Esophagus squamous epithelium (tissue), 5 donors: ENCODE measurements around the gene MUSTN1. TPM values are rescaled to one million over a fixed set of nuclear protein-coding genes. Genes with fewer than 3 reads are reported as not detected.

ENCODE experiments used
- DNase-seq: peaks from one replicate; lab custom pipeline; 2025; lab: John Stamatoyannopoulos, UW
- H3K27ac ChIP-seq, 4 donors: fragments of 200-600 bp; sonication (generic); one replicate each; pipeline ENCODE4 v1.5.1; 2016 to 2019; ENCODE audit warnings: mild to moderate bottlenecking in 1 of 4
- H3K27me3 ChIP-seq, 4 donors: fragments of 200-600 bp; sonication (generic); 1 replicate in 3 of 4; 2 replicates in 1 of 4; pipeline versions ENCODE4 v1.5.1 to v1.6.0; 2017 to 2021; ENCODE audit warnings: antibody characterized with exemption in 1 of 4
- H3K36me3 ChIP-seq, 3 donors: fragments of 200-600 bp; sonication (generic); one replicate each; pipeline ENCODE4 v1.5.1; 2016 to 2019
- H3K4me1 ChIP-seq, 3 donors: fragments of 200-600 bp; sonication (generic); one replicate each; pipeline ENCODE4 v1.5.1; 2017 to 2019
- H3K4me3 ChIP-seq, 4 donors: fragments of 200-600 bp; sonication (generic); 1 replicate in 3 of 4; 2 replicates in 1 of 4; pipeline ENCODE4 v1.5.1; 2016 to 2019; ENCODE audit warnings: mild to moderate bottlenecking in 2 of 4, moderate library complexity in 1 of 4
- H3K9me3 ChIP-seq, 3 donors: fragments of 200-600 bp; sonication (generic); one replicate each; pipeline ENCODE4 v1.5.1; 2016 to 2019
- POLR2A ChIP-seq, 4 donors: fragments of 450-650 bp; IDR thresholded peaks; one replicate each; pipeline ENCODE4 v1.6.1; 2017; ENCODE audit warnings: antibody characterized with exemption in 4 of 4, mild to moderate bottlenecking in 4 of 4, moderate library complexity in 3 of 4
- WGBS, 2 donors: methylation state at CpG; one replicate each; pipeline ENCODE4 v1.1.5; 2018; 5-methylcytosine and 5-hydroxymethylcytosine counted together
- intact Hi-C: fragments of 100-400 bp; cut with DNase I; formaldehyde crosslinking; loops from one replicate; pipeline ENCODE4 v1.15.0; 2022
- total RNA-seq, 4 donors: library from RNA; depleted of rRNA; stranded (reverse); fragments of >200 nt; gene quantifications; one replicate each; pipeline ENCODE4 v1.1.0, GENCODE V29; 2016
- TF ChIP-seq, protein P1 (sequence below), 6 experiments: fragments of 450-650 bp in 4 of 6; fragments of 200-600 bp in 2 of 6; sonication (generic) in 2 of 6; IDR thresholded peaks; one replicate each; pipeline ENCODE4 v1.5.1; 2016 to 2019; ENCODE audit warnings: antibody characterized with exemption in 6 of 6, mild to moderate bottlenecking in 4 of 6, moderate library complexity in 4 of 6
- donor health status: DM: yes; HTN: yes; CAD: no.

Gene MUSTN1
- total RNA-seq, 4 donors from 2014 or later: 4.2 to 15.7 (median 5.7) TPM; not detected in 1

DNA sequence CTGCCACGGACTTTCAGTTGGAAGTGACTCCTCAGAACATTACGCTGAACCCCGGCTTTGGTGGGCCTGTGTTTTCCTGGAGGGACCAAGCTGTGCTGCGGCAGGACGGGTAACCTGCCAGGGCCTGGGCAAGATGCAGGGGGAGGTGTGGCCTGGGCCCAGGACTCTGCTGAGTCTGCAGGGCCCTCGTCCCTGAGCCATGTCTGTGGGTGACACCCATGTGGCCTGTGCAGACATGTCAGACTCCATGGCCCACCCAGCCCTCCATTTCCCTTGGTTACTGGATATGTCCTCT, 45.1 kb downstream of the MUSTN1 start:
- no peak overlapping the region for H3K27ac ChIP-seq
- no peak overlapping the region for H3K4me3 ChIP-seq
- H3K9me3 ChIP-seq: no peaks in the 10 kb centered on the region
- no peaks in the 10 kb centered on the region for H3K27me3 ChIP-seq
- no peaks in the 10 kb centered on the region for H3K36me3 ChIP-seq
- intact Hi-C loops: no loop called here
- TF ChIP-seq, protein P1, sequence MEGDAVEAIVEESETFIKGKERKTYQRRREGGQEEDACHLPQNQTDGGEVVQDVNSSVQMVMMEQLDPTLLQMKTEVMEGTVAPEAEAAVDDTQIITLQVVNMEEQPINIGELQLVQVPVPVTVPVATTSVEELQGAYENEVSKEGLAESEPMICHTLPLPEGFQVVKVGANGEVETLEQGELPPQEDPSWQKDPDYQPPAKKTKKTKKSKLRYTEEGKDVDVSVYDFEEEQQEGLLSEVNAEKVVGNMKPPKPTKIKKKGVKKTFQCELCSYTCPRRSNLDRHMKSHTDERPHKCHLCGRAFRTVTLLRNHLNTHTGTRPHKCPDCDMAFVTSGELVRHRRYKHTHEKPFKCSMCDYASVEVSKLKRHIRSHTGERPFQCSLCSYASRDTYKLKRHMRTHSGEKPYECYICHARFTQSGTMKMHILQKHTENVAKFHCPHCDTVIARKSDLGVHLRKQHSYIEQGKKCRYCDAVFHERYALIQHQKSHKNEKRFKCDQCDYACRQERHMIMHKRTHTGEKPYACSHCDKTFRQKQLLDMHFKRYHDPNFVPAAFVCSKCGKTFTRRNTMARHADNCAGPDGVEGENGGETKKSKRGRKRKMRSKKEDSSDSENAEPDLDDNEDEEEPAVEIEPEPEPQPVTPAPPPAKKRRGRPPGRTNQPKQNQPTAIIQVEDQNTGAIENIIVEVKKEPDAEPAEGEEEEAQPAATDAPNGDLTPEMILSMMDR (IDR thresholded peaks at IDR 0.05): no peak
- no peak for TF ChIP-seq POLR2A (IDR thresholded peaks at IDR 0.05)
- no peak for DNase-seq
- 65% methylated on average over 2 to 5 of the region's 6 CpGs for WGBS, 2 donors
- H3K4me1 ChIP-seq: peaks cover 0 to 6% (median 0%) of the 10 kb centered on the region in 3 donors

DNA sequence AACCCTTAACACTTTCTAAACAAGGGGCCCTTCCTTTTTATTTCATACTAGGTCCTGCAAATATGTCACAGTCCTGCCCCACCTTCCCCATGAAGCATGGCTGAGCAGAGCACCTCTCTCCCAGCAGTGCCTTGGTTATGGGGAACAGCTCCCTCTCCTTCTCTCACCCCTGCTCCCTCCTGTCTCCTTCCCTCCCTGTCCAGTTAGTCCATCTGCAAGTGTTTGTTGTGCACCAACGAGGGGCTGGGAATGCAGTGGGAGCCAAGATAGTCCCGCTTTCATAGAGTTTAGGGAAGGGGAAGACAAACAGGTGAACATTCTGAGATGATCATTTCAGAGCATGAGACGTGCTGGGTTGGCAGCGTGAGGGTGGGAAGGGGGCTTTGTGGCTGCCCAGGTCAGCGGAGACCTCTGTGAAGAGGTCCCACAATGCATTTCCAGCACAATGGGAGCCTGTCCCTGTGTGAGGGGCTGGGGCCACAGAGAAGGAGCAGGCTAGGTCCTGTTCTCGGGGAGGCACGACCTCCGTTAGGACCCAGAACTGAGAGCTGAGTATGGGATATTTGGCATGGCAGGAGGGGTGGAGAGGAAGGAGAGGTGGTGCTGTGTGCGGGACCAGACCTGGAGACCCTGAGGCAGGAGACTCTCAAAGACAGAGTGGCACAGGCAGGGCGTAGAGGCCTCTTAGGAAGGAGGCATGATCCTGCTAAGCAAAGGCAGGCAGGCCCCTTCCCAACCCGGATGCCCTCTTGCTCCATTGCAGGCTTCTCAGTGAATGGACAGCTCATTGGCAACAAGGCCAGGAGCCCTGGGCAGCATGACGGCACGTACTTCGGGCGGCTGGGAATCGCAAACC, 45.7 kb downstream of the MUSTN1 start:
- TF ChIP-seq, protein P1 (IDR thresholded peaks at IDR 0.05): no peak
- no peak for TF ChIP-seq POLR2A (IDR thresholded peaks at IDR 0.05)
- H3K4me1 ChIP-seq: peaks cover 0 to 6% (median 0%) of the 10 kb centered on the region in 3 donors
- no peaks in the 10 kb centered on the region for H3K36me3 ChIP-seq
- H3K27ac ChIP-seq: no peak overlapping the region
- DNase-seq: no peak
- no peaks in the 10 kb centered on the region for H3K27me3 ChIP-seq
- H3K4me3 ChIP-seq: no peak overlapping the region
- WGBS, 2 donors: 80 to 87% methylated on average over 8 to 13 of the region's 16 CpGs
- intact Hi-C loops: no loop called here
- H3K9me3 ChIP-seq: no peaks in the 10 kb centered on the region

DNA sequence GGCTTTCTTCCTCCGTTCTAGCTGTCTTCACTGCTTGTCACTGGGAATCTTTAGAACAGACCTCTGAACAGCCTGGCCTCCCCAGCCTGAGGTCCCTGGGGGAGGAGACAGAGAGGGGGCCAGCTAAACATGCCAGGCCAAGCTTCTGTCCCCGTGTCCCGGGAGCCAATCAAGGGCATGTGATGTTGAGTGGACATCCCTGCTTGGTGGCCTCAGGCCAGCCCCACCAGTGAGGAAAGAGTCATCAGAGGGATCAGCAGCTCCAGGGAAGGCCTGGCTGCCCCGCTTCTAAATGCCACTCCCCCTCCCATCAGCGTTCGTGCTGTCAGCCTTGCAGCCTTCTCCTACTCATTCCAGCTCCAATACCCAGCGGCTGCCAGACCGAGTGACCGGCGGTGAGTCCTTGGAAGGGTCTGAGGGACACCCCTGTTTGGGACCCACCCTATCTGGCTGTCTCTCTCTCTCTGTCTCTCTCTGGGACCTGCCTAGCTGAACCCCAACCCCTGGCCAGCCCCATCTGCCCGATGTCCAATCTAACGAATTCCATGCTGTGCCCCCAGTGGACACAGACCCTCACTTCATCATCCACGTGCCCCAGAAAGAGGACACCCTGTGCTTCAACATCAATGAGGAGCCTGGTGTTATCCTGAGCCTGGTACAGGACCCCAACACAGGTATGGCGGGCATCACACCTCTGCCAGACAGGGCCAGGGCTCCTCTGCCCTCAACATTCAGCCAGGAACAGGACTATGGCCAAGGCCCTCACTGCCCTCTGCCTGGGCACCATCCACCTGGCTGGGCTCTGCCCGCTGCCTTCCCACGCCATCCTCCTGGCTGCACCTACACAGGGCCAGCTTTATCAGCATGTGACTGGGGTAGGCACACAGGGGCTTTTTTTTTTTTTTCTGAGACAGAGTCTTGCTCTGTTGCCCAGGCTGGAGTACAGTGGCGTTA, 46.9 kb downstream of the MUSTN1 start:
- no peak for DNase-seq
- Histone ChIP-seq H3K4me3 (no peak overlapping the region), H3K27me3 (no peaks in the 10 kb centered on the region), H3K36me3 (no peaks in the 10 kb centered on the region), H3K9me3 (no peaks in the 10 kb centered on the region), H3K27ac (peak overlapping the region in 1 of 4 donors; percentile 34), H3K4me1 (no peaks in the 10 kb centered on the region)
- TF ChIP-seq POLR2A (IDR thresholded peaks at IDR 0.05): no peak
- TF ChIP-seq, protein P1 (IDR thresholded peaks at IDR 0.05): no peak
- WGBS, 2 donors: 65 to 69% methylated on average over 7 to 14 of the region's 17 CpGs
- intact Hi-C loops: no loop called here

DNA sequence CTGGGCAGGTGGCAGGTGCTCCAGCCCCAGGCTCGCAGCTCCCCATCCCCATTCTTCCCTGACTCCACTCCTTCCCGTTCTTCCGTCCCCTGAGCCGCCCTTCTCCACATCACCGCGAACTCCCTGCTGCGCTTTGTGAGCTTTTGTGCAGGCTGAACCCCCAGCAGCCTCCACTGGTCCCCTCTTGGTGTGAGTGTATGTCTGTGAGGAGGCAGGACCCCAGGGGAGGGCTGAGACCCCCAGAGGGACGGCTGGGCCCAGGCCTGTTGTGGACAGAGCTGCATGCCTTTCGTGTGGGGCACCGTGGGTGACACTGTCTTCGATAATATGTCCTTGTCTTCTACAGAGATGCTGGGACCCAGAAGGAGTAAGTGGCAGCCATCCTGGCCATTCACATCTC, 47.6 kb downstream of the MUSTN1 start:
- intact Hi-C loops: no loop called here
- TF ChIP-seq, protein P1 (IDR thresholded peaks at IDR 0.05): no peak
- TF ChIP-seq POLR2A (IDR thresholded peaks at IDR 0.05): no peak
- H3K27ac ChIP-seq: peak overlapping the region in 1 of 4 donors; percentile 34
- peaks cover 0 to 6% (median 0%) of the 10 kb centered on the region in 4 donors for H3K27me3 ChIP-seq
- H3K36me3 ChIP-seq: no peaks in the 10 kb centered on the region
- 75 to 93% methylated on average over 7 to 11 of the region's 11 CpGs for WGBS, 2 donors
- H3K4me1 ChIP-seq: no peaks in the 10 kb centered on the region
- no peaks in the 10 kb centered on the region for H3K9me3 ChIP-seq
- no peak overlapping the region for H3K4me3 ChIP-seq
- DNase-seq: no peak
